Pancreas (tissue), 10 donors: ENCODE data around the gene NCOA4. TPM values are rescaled to one million over a fixed set of nuclear protein-coding genes. Genes with fewer than 3 reads are reported as not detected.
"Not testable (repeated sequence)": the region's sequence is repeated elsewhere in the genome, so short reads cannot be mapped to it uniquely, and the experiment has no call there.

Experiments used
- ATAC-seq, 4 donors: fragments of 200-7000 bp; cut with Tn5 transposase; one replicate each; pipeline versions ENCODE4 v1.8.0 to v1.9.1; 2020; ENCODE audit warnings: mild to moderate bottlenecking in 4 of 4, moderate library complexity in 4 of 4
- DNase-seq, 6 donors: peaks; one replicate each; pipeline ENCODE4 v3.0.0-alpha.2; 2020
- FAIRE-seq: peaks from 2 replicates; lab custom pipeline; 2012; peaks lifted over from hg19 to GRCh38; lab: Jason Lieb, UNC
- H3K27ac ChIP-seq, 4 donors: fragments of 200-600 bp; sonication (generic); 1 replicate in 3 of 4; 2 replicates in 1 of 4; pipeline versions ENCODE4 v1.5.0 to v1.8.0; 2020
- H3K27me3 ChIP-seq, 4 donors: fragments of 200-600 bp; one replicate each; pipeline ENCODE4 v1.8.0; 2021
- H3K36me3 ChIP-seq, 3 donors: fragments of 200-600 bp; sonication (generic) in 1 of 3; one replicate each; pipeline versions ENCODE4 v1.5.0 to v1.8.0; 2020 to 2021
- H3K4me1 ChIP-seq, 3 donors: fragments of 200-600 bp; one replicate each; pipeline ENCODE4 v1.8.0; 2021
- H3K4me3 ChIP-seq, 4 donors: fragments of 200-600 bp; sonication (generic) in 2 of 4; one replicate each; pipeline versions ENCODE4 v1.5.0 to v1.8.0; 2020 to 2021
- H3K9me3 ChIP-seq, 4 donors: fragments of 200-600 bp; one replicate each; pipeline ENCODE4 v1.8.0; 2021
- CTCF ChIP-seq, 4 donors: fragments of 200-600 bp; sonication (generic) in 3 of 4; IDR thresholded peaks; one replicate each; pipeline versions ENCODE4 v1.5.0 to v1.8.0; 2021; ENCODE audit warnings: antibody characterized with exemption in 4 of 4
- WGBS, 2 donors: extraction: QIAGEN DNeasy Blood & Tissue Kit; methylation state at CpG; one replicate each; pipeline ENCODE4 v1.1.7; 2013; 5-methylcytosine and 5-hydroxymethylcytosine counted together
- intact Hi-C, 3 donors: fragments of 100-400 bp; cut with DNase I; formaldehyde crosslinking; loops; one replicate each; pipeline versions ENCODE4 v1.11.1 to v1.14.2; 2022
- polyA plus RNA-seq, 2 donors: library from polyadenylated mRNA; stranded (reverse); fragments of 200-250 nt; gene quantifications; one replicate each; pipeline ENCODE4 v1.2.3, GENCODE V29; 2013
- total RNA-seq, 6 donors: library from RNA; stranded (reverse); fragmentation: NEBNext Ultra II Directional in 4 of 6; extraction: Animal tissue kit (Norgen Biotek cat#: 25700) in 4 of 6; gene quantifications; one replicate each; pipeline versions ENCODE4 v1.2.1 to v1.2.4, GENCODE V29; 2021 to 2023
- donor health status: healthy with polysubstance abuse.
- donor health status: DM: no; HTN: no; CAD: no; lungs with moderate emphysema.
- donor health status: DM: no; HTN: no; CAD: no.
- donor health status: control.
- donor health status: control.
- donor health status: Bipolar disorder and iron deficiency.
- donor health status: DM: yes; HTN: yes; CAD: no.
- donor health status: DM: no; HTN: no; CAD: no.
- donor health status: DM: no; HTN: no; CAD: no.
- donor health status: DM: yes; HTN: yes; CAD: no.

NCOA4 gene
- total and polyA plus RNA-seq, 8 donors, result 16.7 to 69.4 (median 55.8) TPM

- Histone ChIP-seq H3K27me3 (no peaks in the 10 kb centered on the region), H3K9me3 (no peaks in the 10 kb centered on the region), H3K36me3 (peaks cover 0 to 37% (median 6%) of the 10 kb centered on the region in 3 donors), H3K27ac (no peak overlapping the region), H3K4me3 (no peak overlapping the region), H3K4me1 (no peaks in the 10 kb centered on the region)
- WGBS, 2 donors, result 71 to 81% methylated on average over 5 of the region's 5 CpGs
- DNase-seq (no peak), ATAC-seq (no peak), FAIRE-seq (no peak)
- no peak for TF ChIP-seq CTCF (IDR thresholded peaks at IDR 0.05)
- intact Hi-C loops, result no loop called here
These were observed 29.2 kb downstream of the NCOA4 start for GRCh38 chr10:46001187-46001756.

- FAIRE-seq, result no peak
- DNase-seq, result no peak
- intact Hi-C loops, result no loop called here
- H3K4me1 ChIP-seq, result no peaks in the 10 kb centered on the region
- 98 to 100% methylated on average over 1 of the region's 1 CpG for WGBS, 2 donors
- no peak for TF ChIP-seq CTCF (IDR thresholded peaks at IDR 0.05)
- no peak overlapping the region for H3K4me3 ChIP-seq
- no peak overlapping the region for H3K27ac ChIP-seq
- no peaks in the 10 kb centered on the region for H3K9me3 ChIP-seq
- no peak for ATAC-seq
- H3K27me3 ChIP-seq, result no peaks in the 10 kb centered on the region
- H3K36me3 ChIP-seq, result peaks cover 0 to 30% (median 0%) of the 10 kb centered on the region in 3 donors
These were observed 29.9 kb downstream of the NCOA4 start for GRCh38 chr10:46000538-46000937.

GRCh38 chr10:45999955-46000354, 30.5 kb downstream of the NCOA4 start:
- H3K36me3 ChIP-seq, result peaks cover 0 to 24% (median 0%) of the 10 kb centered on the region in 3 donors
- H3K4me1 ChIP-seq, H3K27ac ChIP-seq, H3K27me3 ChIP-seq, H3K9me3 ChIP-seq, ATAC-seq, DNase-seq, H3K4me3 ChIP-seq, FAIRE-seq, intact Hi-C loops: not testable (repeated sequence)
- WGBS, 2 donors, result 92 to 96% methylated on average over 5 of the region's 5 CpGs

- Histone ChIP-seq H3K4me3 (no peak overlapping the region), H3K4me1 (no peaks in the 10 kb centered on the region), H3K27me3 (no peaks in the 10 kb centered on the region), H3K27ac (no peak overlapping the region), H3K9me3 (no peaks in the 10 kb centered on the region), H3K36me3 (peaks cover 0 to 8% (median 0%) of the 10 kb centered on the region in 3 donors)
- TF ChIP-seq CTCF (IDR thresholded peaks at IDR 0.05), result no peak
- DNase-seq (no peak), ATAC-seq (no peak), FAIRE-seq (no peak)
- WGBS, 2 donors, result 73 to 87% methylated on average over 5 of the region's 5 CpGs
- intact Hi-C loops, result no loop called here
These were observed 32.2 kb downstream of the NCOA4 start for GRCh38 chr10:45997994-45998763.

- Histone ChIP-seq H3K4me3 (no peak overlapping the region), H3K36me3 (peaks cover 0 to 5% (median 0%) of the 10 kb centered on the region in 3 donors), H3K4me1 (no peaks in the 10 kb centered on the region), H3K27ac (no peak overlapping the region), H3K9me3 (no peaks in the 10 kb centered on the region), H3K27me3 (no peaks in the 10 kb centered on the region)
- ATAC-seq (no peak), DNase-seq (no peak), FAIRE-seq (no peak)
- no peak for TF ChIP-seq CTCF (IDR thresholded peaks at IDR 0.05)
- WGBS, 2 donors, result 95% methylated on average over 4 of the region's 4 CpGs
- intact Hi-C loops, result no loop called here
These were observed 32.9 kb downstream of the NCOA4 start for GRCh38 chr10:45997557-45997956.

GRCh38 chr10:45985590-45985989, 44.8 kb downstream of the NCOA4 start:
- 33 to 38% methylated on average over 3 of the region's 3 CpGs for WGBS, 2 donors
- not testable (repeated sequence) for H3K27me3 ChIP-seq, FAIRE-seq

GRCh38 chr10:45984473-45984872, 46.0 kb downstream of the NCOA4 start:
- H3K4me1 ChIP-seq, H3K36me3 ChIP-seq, H3K27me3 ChIP-seq, intact Hi-C loops, DNase-seq, FAIRE-seq, H3K9me3 ChIP-seq, H3K4me3 ChIP-seq, H3K27ac ChIP-seq: not testable (repeated sequence)
- peak in 1 of 4 donors; percentile 22 for ATAC-seq
- WGBS, 2 donors, result 60 to 62% methylated on average over 2 of the region's 2 CpGs

More at GRCh38 chr10:45985590-45985989, 44.8 kb downstream of the NCOA4 start:
- H3K9me3 ChIP-seq, H3K27ac ChIP-seq, H3K4me3 ChIP-seq, H3K36me3 ChIP-seq, H3K4me1 ChIP-seq, DNase-seq, intact Hi-C loops, ATAC-seq: not testable (repeated sequence)

GRCh38 chr10:45983538-45984186, 46.8 kb downstream of the NCOA4 start:
- FAIRE-seq, H3K36me3 ChIP-seq, H3K4me3 ChIP-seq, H3K9me3 ChIP-seq, intact Hi-C loops, H3K27ac ChIP-seq, H3K27me3 ChIP-seq, H3K4me1 ChIP-seq: not testable (repeated sequence)
- peak; percentile 64 to 90 (median 88) for ATAC-seq
- DNase-seq, result peak in 3 of 6 donors; percentile 21 to 39 (median 23)
- WGBS, 2 donors, result 55 to 62% methylated on average over 4 to 5 of the region's 6 CpGs
